Measurements from ENCODE around the gene SERPINA10. TPM values are rescaled to one million over a fixed set of nuclear protein-coding genes. Genes with fewer than 3 reads are reported as not detected.

The SERPINA10 gene
- total RNA-seq, 2 experiments from 2014 or later, result not detected

- ChIA-PET CTCF (no interaction called here), POLR2A (no interaction called here)
- DNase-seq, result no peak
- TF ChIP-seq CTCF (IDR thresholded peaks at IDR 0.05), result no peak
- no peaks in the 10 kb centered on the region for H3K9me3 Mint-ChIP-seq
- no peak for ATAC-seq
- H3K27me3 Mint-ChIP-seq, result peaks cover 2% of the 10 kb centered on the region
- H3K4me3 Mint-ChIP-seq, result no peak overlapping the region
- H3K4me1 Mint-ChIP-seq (ENCODE audit: low read depth), result no peaks in the 10 kb centered on the region
- H3K36me3 Mint-ChIP-seq (ENCODE audit: low read depth), result no peaks in the 10 kb centered on the region
- H3K27ac Mint-ChIP-seq, result no peak overlapping the region
- intact Hi-C loops (cut with micrococcal nuclease), result no loop called here
Measured at GRCh38 chr14:94316692-94317091, 23.6 kb upstream of the SERPINA10 start.

GRCh38 chr14:94314890-94315289 lies 21.8 kb upstream of the SERPINA10 start:
- H3K27ac Mint-ChIP-seq, result no peak overlapping the region
- H3K9me3 Mint-ChIP-seq, result no peaks in the 10 kb centered on the region
- no peak for ATAC-seq
- TF ChIP-seq CTCF (IDR thresholded peaks at IDR 0.05), result no peak
- intact Hi-C loops (cut with micrococcal nuclease), result no loop called here
- H3K27me3 Mint-ChIP-seq, result peaks cover 2% of the 10 kb centered on the region
- CTCF ChIA-PET, result no interaction called here
- H3K4me3 Mint-ChIP-seq, result no peak overlapping the region
- H3K4me1 Mint-ChIP-seq (ENCODE audit: low read depth), result no peaks in the 10 kb centered on the region
- DNase-seq, result no peak
- H3K36me3 Mint-ChIP-seq (ENCODE audit: low read depth), result no peaks in the 10 kb centered on the region
- POLR2A ChIA-PET, result no interaction called here

GRCh38 chr14:94313991-94314655 lies 21.1 kb upstream of the SERPINA10 start:
- peaks cover 1% of the 10 kb centered on the region for H3K27me3 Mint-ChIP-seq
- no peak overlapping the region for H3K4me3 Mint-ChIP-seq

GRCh38 chr14:94312481-94313246 lies 19.6 kb upstream of the SERPINA10 start:
- CTCF ChIA-PET, result no interaction called here
- POLR2A ChIA-PET, result no interaction called here
- no peak overlapping the region for H3K27ac Mint-ChIP-seq

More at GRCh38 chr14:94313991-94314655, 21.1 kb upstream of the SERPINA10 start:
- ATAC-seq, result no peak
- DNase-seq, result no peak
- Mint-ChIP-seq H3K9me3 (no peaks in the 10 kb centered on the region), H3K36me3 (ENCODE audit: low read depth) (no peaks in the 10 kb centered on the region), H3K4me1 (ENCODE audit: low read depth) (no peaks in the 10 kb centered on the region), H3K27ac (no peak overlapping the region)
- CTCF ChIA-PET, result no interaction called here
- intact Hi-C loops (cut with micrococcal nuclease), result no loop called here
- TF ChIP-seq CTCF (IDR thresholded peaks at IDR 0.05), result no peak
- POLR2A ChIA-PET, result no interaction called here

More at GRCh38 chr14:94312481-94313246, 19.6 kb upstream of the SERPINA10 start:
- DNase-seq, result no peak
- peaks cover 7% of the 10 kb centered on the region for H3K9me3 Mint-ChIP-seq
- no peak overlapping the region for H3K4me3 Mint-ChIP-seq
- intact Hi-C loops (cut with micrococcal nuclease), result no loop called here
- peaks cover 10% of the 10 kb centered on the region for H3K27me3 Mint-ChIP-seq
- H3K36me3 Mint-ChIP-seq (ENCODE audit: low read depth), result no peaks in the 10 kb centered on the region
- ATAC-seq, result no peak
- no peaks in the 10 kb centered on the region for H3K4me1 Mint-ChIP-seq (ENCODE audit: low read depth)
- TF ChIP-seq CTCF (IDR thresholded peaks at IDR 0.05), result no peak
